Aorta (tissue), 5 donors: ENCODE results near the gene TAS2R30. TPM values are rescaled to one million over a fixed set of nuclear protein-coding genes. Genes with fewer than 3 reads are reported as not detected.
"Not testable (repeated sequence)": the region's sequence is repeated elsewhere in the genome, so short reads cannot be mapped to it uniquely, and the experiment has no call there.

Experiments
- ATAC-seq: fragments of 200-7000 bp; cut with Tn5 transposase; one replicate; pipeline ENCODE4 v1.9.1; 2022; ENCODE audit warnings: moderate library complexity; ENCODE audit not compliant: low FRiP score
- DNase-seq, 2 donors: peaks; one replicate each; pipeline ENCODE4 v3.0.0-alpha.2; 2020
- H3K27ac ChIP-seq, 2 donors: one replicate each; pipeline ENCODE4 v1.5.1; 2013; ENCODE audit warnings: low read length in 2 of 2, mild to moderate bottlenecking in 2 of 2, moderate library complexity in 2 of 2, control low read depth in 1 of 2, inconsistent platforms in 1 of 2, low read depth in 1 of 2
- H3K27me3 ChIP-seq, 2 donors: one replicate each; pipeline ENCODE4 v1.6.1; 2013; ENCODE audit warnings: control low read depth in 1 of 2, low read length in 1 of 2, mild to moderate bottlenecking in 1 of 2, moderate library complexity in 1 of 2; ENCODE audit not compliant: insufficient read depth in 2 of 2, control insufficient read depth in 1 of 2
- H3K36me3 ChIP-seq, 2 donors: one replicate each; pipeline ENCODE4 v1.6.1; 2013; ENCODE audit warnings: control low read depth in 1 of 2, low read length in 1 of 2, mild to moderate bottlenecking in 1 of 2; ENCODE audit not compliant: insufficient read depth in 2 of 2, control insufficient read depth in 1 of 2
- H3K4me1 ChIP-seq, 2 donors: one replicate each; pipeline ENCODE4 v1.6.1; 2013; ENCODE audit warnings: low read length in 2 of 2, control low read depth in 1 of 2, mild to moderate bottlenecking in 1 of 2, moderate library complexity in 1 of 2; ENCODE audit not compliant: insufficient read depth in 2 of 2, control insufficient read depth in 1 of 2
- H3K4me3 ChIP-seq, 2 donors: one replicate each; pipeline ENCODE4 v1.5.1; 2013; ENCODE audit warnings: low read length in 2 of 2, control low read depth in 1 of 2, mild to moderate bottlenecking in 1 of 2
- H3K9me3 ChIP-seq: one replicate; pipeline ENCODE4 v1.6.1; 2013; ENCODE audit warnings: mild to moderate bottlenecking, low read length; ENCODE audit not compliant: control insufficient read depth
- WGBS, 2 donors: extraction: QIAGEN DNeasy Blood & Tissue Kit; methylation state at CpG; one replicate each; pipeline ENCODE4 v1.1.7; 2013; 5-methylcytosine and 5-hydroxymethylcytosine counted together
- intact Hi-C, 2 donors: fragments of 100-400 bp; cut with DNase I; formaldehyde crosslinking; loops; one replicate each; pipeline versions ENCODE4 v1.14.2 to v1.15.0; 2022
- polyA plus RNA-seq, 2 donors: library from polyadenylated mRNA; stranded (reverse); fragments of 200-250 nt; gene quantifications; one replicate each; pipeline ENCODE4 v1.2.3, GENCODE V29; 2013
- total RNA-seq, 2 donors: library from RNA; stranded (reverse); fragmentation: NEBNext Ultra II Directional; extraction: Animal tissue kit (Norgen Biotek cat#: 25700); gene quantifications; one replicate each; pipeline ENCODE4 v1.2.1, GENCODE V29; 2021
- donor health status: healthy with polysubstance abuse.
- donor health status: Bipolar disorder and iron deficiency.
- donor health status: DM: no; HTN: no; CAD: no.
- donor health status: DM: no; HTN: no; CAD: no.
- donor health status: DM: yes; HTN: yes; CAD: no.

TAS2R30 gene
- total and polyA plus RNA-seq, 4 donors, result 0.08 to 8.6 (median 6.9) TPM; not detected in 1

DNA sequence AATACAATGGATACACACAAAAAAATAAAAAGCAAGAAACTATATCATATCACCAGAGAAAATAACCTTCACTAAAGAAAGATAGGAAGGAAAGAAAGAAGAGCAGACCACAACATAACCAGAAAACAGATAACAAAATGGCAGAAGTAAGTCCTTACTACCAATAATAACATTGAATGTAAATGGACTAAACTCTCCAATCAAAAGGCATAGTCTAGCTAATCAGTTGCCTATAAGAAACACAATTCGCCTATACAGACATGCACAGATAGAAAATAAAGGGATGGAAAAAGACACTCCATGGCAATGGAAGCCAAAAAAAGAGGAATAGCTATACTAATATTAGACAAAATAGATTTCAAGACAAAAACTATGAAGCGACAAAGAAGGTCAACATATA is 8.9 kb upstream of the TAS2R30 start:
- no peak for ATAC-seq
- Histone ChIP-seq H3K27ac (no peak overlapping the region), H3K4me1 (no peaks in the 10 kb centered on the region), H3K27me3 (no peaks in the 10 kb centered on the region), H3K4me3 (no peak overlapping the region), H3K9me3 (peaks cover 1% of the 10 kb centered on the region), H3K36me3 (no peaks in the 10 kb centered on the region)
- no peak for DNase-seq
- intact Hi-C loops, result no loop called here
- 49 to 79% methylated on average over 2 of the region's 2 CpGs for WGBS, 2 donors

DNA sequence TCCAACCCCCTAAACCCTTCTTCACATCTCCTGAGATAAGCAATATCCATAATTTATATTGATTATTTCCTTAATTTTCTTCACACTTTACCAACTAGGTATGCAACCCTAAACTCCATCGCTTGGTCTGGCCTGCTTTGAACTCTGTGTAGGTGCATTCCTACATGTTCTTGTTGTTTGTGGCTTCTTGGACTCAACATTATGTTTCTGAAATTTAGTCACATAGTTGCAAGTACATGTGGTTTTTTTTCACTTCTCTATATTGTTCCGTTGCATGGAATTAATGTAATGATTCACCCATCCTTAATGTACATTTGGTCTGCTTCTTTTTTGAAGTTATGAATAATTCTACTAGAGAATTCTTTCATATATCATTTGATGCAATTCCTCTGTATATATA is 1.6 kb upstream of the TAS2R30 start:
- no peaks in the 10 kb centered on the region for H3K36me3 ChIP-seq
- intact Hi-C loops, result no loop called here
- H3K27me3 ChIP-seq, result no peaks in the 10 kb centered on the region
- ATAC-seq (no peak), DNase-seq (no peak)
- H3K9me3 ChIP-seq, result no peaks in the 10 kb centered on the region
- H3K4me1 ChIP-seq, result no peaks in the 10 kb centered on the region
- no peak overlapping the region for H3K27ac ChIP-seq
- H3K4me3 ChIP-seq, result no peak overlapping the region
- 47 to 78% methylated on average over 2 of the region's 2 CpGs for WGBS, 2 donors

DNA sequence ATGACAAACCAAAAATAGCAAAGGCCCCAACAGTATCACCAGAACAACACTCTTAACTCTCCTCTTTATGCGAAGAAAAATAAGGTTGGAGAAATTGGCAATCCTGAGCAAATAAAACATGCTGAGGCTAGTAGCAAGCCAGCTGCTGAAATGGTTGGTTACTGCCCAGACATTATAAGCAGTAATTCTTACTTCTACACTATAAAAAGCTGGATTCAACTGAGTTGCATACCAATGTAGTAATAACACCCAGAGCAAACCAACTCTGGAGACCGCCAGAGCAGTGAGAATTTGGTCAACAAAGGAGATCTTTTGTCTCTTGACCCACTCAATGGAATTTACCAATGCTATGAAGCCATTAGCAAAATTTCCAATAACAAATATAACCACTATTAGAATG is 628 bp downstream of the TAS2R30 start:
- Histone ChIP-seq H3K9me3 (no peaks in the 10 kb centered on the region), H3K27ac (no peak overlapping the region), H3K27me3 (no peaks in the 10 kb centered on the region), H3K4me1 (peaks cover 0 to 3% of the 10 kb centered on the region in 2 donors), H3K4me3 (no peak overlapping the region), H3K36me3 (no peaks in the 10 kb centered on the region)
- intact Hi-C loops, result no loop called here
- ATAC-seq (no peak), DNase-seq (no peak)
- 36 to 43% methylated on average over 2 of the region's 2 CpGs for WGBS, 2 donors

DNA sequence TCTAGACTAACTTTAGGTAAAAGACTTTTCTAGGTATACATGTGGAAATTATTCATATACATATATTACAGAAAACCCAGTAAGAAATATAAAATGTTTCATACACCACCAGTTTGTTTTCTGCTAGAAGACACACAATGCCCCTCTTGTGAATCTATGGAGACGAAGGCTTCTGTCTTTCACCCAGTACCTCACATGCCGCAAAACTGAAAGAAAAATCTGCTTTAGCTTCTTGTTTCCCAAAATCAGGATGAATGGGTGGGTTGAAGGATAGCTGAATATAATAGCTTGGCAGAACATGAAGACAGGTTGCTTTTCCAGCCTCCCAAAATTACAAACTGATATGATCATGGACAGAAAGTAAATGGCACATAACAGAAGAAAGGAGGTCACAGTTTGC is 1.3 kb downstream of the TAS2R30 start:
- 95% methylated on average over 2 of the region's 2 CpGs for WGBS, 2 donors
- Histone ChIP-seq H3K9me3 (no peaks in the 10 kb centered on the region), H3K27ac (no peak overlapping the region), H3K4me1 (peaks cover 0 to 3% of the 10 kb centered on the region in 2 donors), H3K36me3 (no peaks in the 10 kb centered on the region), H3K4me3 (no peak overlapping the region), H3K27me3 (no peaks in the 10 kb centered on the region)
- ATAC-seq (no peak), DNase-seq (no peak)
- intact Hi-C loops, result no loop called here

DNA sequence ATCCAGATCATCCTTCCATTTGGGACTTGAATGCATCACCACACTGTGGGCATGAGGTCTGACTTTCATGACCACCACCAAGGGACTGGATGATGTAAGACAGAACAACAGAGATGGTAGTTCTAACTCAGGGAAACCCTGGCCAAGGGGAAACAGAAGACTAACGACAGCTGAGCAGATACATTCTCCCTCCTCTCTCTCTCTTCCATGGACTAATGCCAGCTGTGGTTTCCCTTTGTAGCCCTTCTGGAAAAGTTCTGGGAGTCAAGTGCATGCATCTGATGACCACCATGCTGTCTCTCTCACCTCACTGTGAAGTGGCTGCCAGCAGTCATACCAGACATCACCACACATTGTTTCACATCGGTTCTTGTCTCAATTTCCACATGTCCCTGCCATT is 3.4 kb downstream of the TAS2R30 start:
- DNase-seq, result no peak
- intact Hi-C loops, result no loop called here
- Histone ChIP-seq H3K27ac (no peak overlapping the region), H3K4me3 (no peak overlapping the region), H3K36me3 (no peaks in the 10 kb centered on the region), H3K4me1 (peaks cover 0 to 3% of the 10 kb centered on the region in 2 donors), H3K27me3 (no peaks in the 10 kb centered on the region), H3K9me3 (no peaks in the 10 kb centered on the region)
- ATAC-seq, result no peak
- WGBS, 2 donors, result 0 to 51% methylated on average over 2 of the region's 2 CpGs

DNA sequence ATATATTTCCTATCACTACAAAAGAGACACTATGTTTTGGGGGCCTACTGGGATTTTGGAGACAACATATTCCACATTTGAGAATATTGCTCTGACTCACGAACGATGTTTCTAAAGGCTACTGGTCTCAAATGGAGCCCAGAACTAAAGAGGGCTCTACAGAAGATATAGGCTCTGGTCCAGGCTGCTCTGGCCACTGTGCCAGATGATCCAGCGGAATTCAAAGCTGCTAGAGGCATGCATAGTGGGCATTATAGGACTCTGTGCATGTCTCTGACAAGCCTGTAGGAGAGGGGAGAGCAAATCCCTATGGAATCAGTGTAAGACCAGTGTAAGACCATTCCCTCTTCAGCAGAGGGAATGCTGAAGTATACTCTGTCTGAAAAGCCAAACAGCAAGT is 4.1 kb downstream of the TAS2R30 start:
- Histone ChIP-seq H3K27me3 (no peaks in the 10 kb centered on the region), H3K4me3 (no peak overlapping the region), H3K4me1 (peaks cover 0 to 3% of the 10 kb centered on the region in 2 donors), H3K9me3 (no peaks in the 10 kb centered on the region), H3K27ac (no peak overlapping the region), H3K36me3 (no peaks in the 10 kb centered on the region)
- ATAC-seq, result no peak
- DNase-seq, result no peak
- 44 to 66% methylated on average over 3 of the region's 3 CpGs for WGBS, 2 donors
- intact Hi-C loops, result no loop called here

DNA sequence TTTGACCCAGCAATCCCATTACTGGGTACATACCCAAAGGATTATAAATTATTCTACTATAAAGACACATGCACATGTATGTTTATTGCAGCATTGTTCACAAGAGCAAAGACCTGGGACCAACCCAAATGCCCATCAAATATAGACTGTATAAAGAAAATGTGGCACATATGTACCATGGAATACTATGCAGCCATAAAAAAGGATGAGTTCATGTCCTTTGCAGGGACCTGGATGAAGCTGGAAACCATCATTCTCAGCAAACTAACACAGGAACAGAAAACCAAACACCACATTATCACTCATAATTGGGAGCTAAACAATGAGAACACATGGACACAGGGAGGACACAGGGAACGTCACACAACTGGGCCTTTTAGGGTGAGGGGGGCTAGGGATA is 20.3 kb downstream of the TAS2R30 start:
- H3K4me3 ChIP-seq, H3K36me3 ChIP-seq, intact Hi-C loops, H3K9me3 ChIP-seq, H3K4me1 ChIP-seq, ATAC-seq, H3K27ac ChIP-seq, H3K27me3 ChIP-seq, DNase-seq: not testable (repeated sequence)
- 96 to 100% methylated on average over 1 of the region's 1 CpG for WGBS, 2 donors

DNA sequence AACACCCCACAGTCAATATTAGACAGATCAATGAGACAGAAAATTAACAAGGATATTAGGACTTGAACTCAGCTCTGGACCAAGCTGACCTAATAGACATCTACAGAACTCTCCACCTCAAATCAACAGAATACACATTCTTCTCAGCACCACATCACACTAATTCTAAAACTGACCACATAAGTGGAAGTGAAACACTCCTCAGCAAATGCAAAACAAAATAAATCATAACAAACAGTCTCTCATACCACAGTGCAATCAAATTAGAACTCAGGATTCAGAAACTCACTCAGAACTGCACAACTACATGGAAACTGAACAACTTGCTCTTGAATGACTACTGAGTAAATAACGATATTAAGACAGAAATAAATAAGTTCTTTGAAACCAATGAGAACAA is 23.2 kb downstream of the TAS2R30 start:
- intact Hi-C loops, H3K4me3 ChIP-seq, H3K36me3 ChIP-seq, ATAC-seq, H3K9me3 ChIP-seq, H3K27me3 ChIP-seq, DNase-seq, H3K27ac ChIP-seq, H3K4me1 ChIP-seq: not testable (repeated sequence)
- WGBS, 2 donors, result 97 to 100% methylated on average over 1 of the region's 1 CpG

DNA sequence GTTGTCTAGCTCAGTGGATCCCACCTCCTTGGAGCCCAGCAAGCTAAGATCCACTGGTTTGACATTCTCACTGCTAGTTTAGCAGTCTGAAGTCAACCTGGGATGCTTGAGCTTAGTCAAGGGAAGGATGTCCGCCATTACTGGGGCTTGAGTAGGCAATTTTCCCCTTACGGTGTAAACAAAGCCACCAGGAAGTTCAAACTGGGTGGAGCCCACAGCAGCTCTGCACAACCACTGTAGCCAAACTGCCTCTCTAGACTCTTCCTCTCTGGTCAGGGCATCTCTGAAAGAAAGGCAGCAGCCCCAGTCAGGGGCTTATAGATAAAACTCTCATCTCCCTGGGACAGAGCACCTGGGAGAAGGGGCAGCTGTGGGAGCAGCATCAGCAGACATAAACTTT is 25.6 kb downstream of the TAS2R30 start:
- WGBS, 2 donors, result 96 to 98% methylated on average over 2 of the region's 2 CpGs

More for the DNA sequence above, 25.6 kb downstream of the TAS2R30 start:
- Histone ChIP-seq H3K9me3 (peaks cover 3% of the 10 kb centered on the region), H3K4me1 (no peaks in the 10 kb centered on the region), H3K27me3 (no peaks in the 10 kb centered on the region), H3K27ac (no peak overlapping the region), H3K4me3 (no peak overlapping the region), H3K36me3 (no peaks in the 10 kb centered on the region)
- ATAC-seq, result no peak
- intact Hi-C loops, result no loop called here
- no peak for DNase-seq
